CD14-positive monocyte (primary cell): ENCODE measurements around the gene PPP1R1A. TPM values are rescaled to one million over a fixed set of nuclear protein-coding genes. Genes with fewer than 3 reads are reported as not detected.

ENCODE experiments used
- DNase-seq, 3 donors: peaks; one replicate each; pipeline ENCODE4 v3.0.0-alpha.2; 2011 to 2022
- H2AFZ ChIP-seq: 2 replicates; pipeline ENCODE4 v1.6.0; 2012; ENCODE audit warnings: mild to moderate bottlenecking, low read depth, low read length, inconsistent platforms; ENCODE audit not compliant: insufficient read depth, poor library complexity, severe bottlenecking
- H3K27ac ChIP-seq, 2 donors: 1 replicate in 1 of 2; 2 replicates in 1 of 2; pipeline ENCODE4 v1.5.1; 2012 to 2013; ENCODE audit warnings: low read length in 2 of 2, control low read depth in 1 of 2, inconsistent platforms in 1 of 2, low read depth in 1 of 2, mild to moderate bottlenecking in 1 of 2
- H3K27me3 ChIP-seq, 2 donors: one replicate each; pipeline versions ENCODE4 v1.6.0 to v1.6.1; 2011 to 2013; ENCODE audit warnings: low read length in 2 of 2; ENCODE audit not compliant: control insufficient read depth in 2 of 2, insufficient read depth in 2 of 2
- H3K36me3 ChIP-seq, 2 donors: replicated peaks in 1 of 2; 1 replicate in 1 of 2; 2 replicates in 1 of 2; pipeline versions ENCODE4 v1.5.1 to v1.6.1; 2012 to 2013; ENCODE audit warnings: low read length in 2 of 2, control low read depth in 1 of 2, inconsistent platforms in 1 of 2, mild to moderate bottlenecking in 1 of 2; ENCODE audit not compliant: insufficient read depth in 2 of 2, control insufficient read depth in 1 of 2
- H3K4me1 ChIP-seq, 2 donors: 1 replicate in 1 of 2; 2 replicates in 1 of 2; pipeline versions ENCODE4 v1.5.1 to v1.6.1; 2012 to 2013; ENCODE audit warnings: low read length in 2 of 2, control low read depth in 1 of 2, inconsistent platforms in 1 of 2, mild to moderate bottlenecking in 1 of 2, moderate library complexity in 1 of 2; ENCODE audit not compliant: insufficient read depth in 2 of 2, control insufficient read depth in 1 of 2
- H3K4me2 ChIP-seq: replicated peaks from 2 replicates; pipeline ENCODE3; 2012; ENCODE audit warnings: low read length, moderate library complexity, mild to moderate bottlenecking; ENCODE audit not compliant: poor library complexity, severe bottlenecking; ENCODE audit errors: extremely low read depth
- H3K4me3 ChIP-seq, 3 experiments: fragments of 200-600 bp in 1 of 3; sonication (generic) in 1 of 3; replicated peaks in 1 of 3; 1 replicate in 2 of 3; 2 replicates in 1 of 3; pipeline ENCODE4 v1.5.1; 2011 to 2013; ENCODE audit warnings: low read length in 3 of 3, mild to moderate bottlenecking in 3 of 3, control low read depth in 2 of 3, low read depth in 2 of 3, inconsistent platforms in 1 of 3, moderate library complexity in 1 of 3
- H3K79me2 ChIP-seq: 2 replicates; pipeline ENCODE4 v1.6.0; 2012; ENCODE audit warnings: mild to moderate bottlenecking, control low read depth, inconsistent platforms, low read length, moderate library complexity; ENCODE audit not compliant: insufficient read depth
- H3K9ac ChIP-seq: 2 replicates; pipeline ENCODE4 v1.6.0; 2017; ENCODE audit warnings: low read length, mild to moderate bottlenecking; ENCODE audit not compliant: insufficient read depth, poor library complexity, severe bottlenecking
- H3K9me3 ChIP-seq, 2 donors: replicated peaks in 1 of 2; 1 replicate in 1 of 2; 2 replicates in 1 of 2; pipeline versions ENCODE4 v1.5.1 to v1.6.1; 2012 to 2013; ENCODE audit warnings: low read length in 2 of 2, control low read depth in 1 of 2; ENCODE audit not compliant: control insufficient read depth in 1 of 2, insufficient read depth in 1 of 2
- H4K20me1 ChIP-seq: 2 replicates; pipeline ENCODE4 v1.6.0; 2012; ENCODE audit warnings: mild to moderate bottlenecking, low read length, control low read depth, moderate library complexity; ENCODE audit not compliant: insufficient read depth
- H3K27ac Mint-ChIP-seq, 7 donors: one replicate each; pipeline ENCODE4 v1.8.0; 2020; ENCODE audit warnings: mild to moderate bottlenecking in 7 of 7, mixed read lengths in 7 of 7, moderate library complexity in 6 of 7, inconsistent platforms in 2 of 7
- H3K27me3 Mint-ChIP-seq, 3 donors: one replicate each; pipeline ENCODE4 v1.8.0; 2021 to 2022; ENCODE audit warnings: low read depth in 3 of 3, mild to moderate bottlenecking in 3 of 3, mixed read lengths in 3 of 3, moderate library complexity in 3 of 3, inconsistent platforms in 1 of 3
- H3K36me3 Mint-ChIP-seq, 2 donors: one replicate each; pipeline ENCODE4 v1.8.0; 2020; ENCODE audit warnings: mixed read lengths in 2 of 2, inconsistent platforms in 1 of 2, mild to moderate bottlenecking in 1 of 2
- H3K4me1 Mint-ChIP-seq: one replicate; pipeline ENCODE4 v1.8.0; 2020; ENCODE audit warnings: mild to moderate bottlenecking, mixed read lengths
- H3K4me3 Mint-ChIP-seq, 2 donors: one replicate each; pipeline ENCODE4 v1.8.0; 2020; ENCODE audit warnings: mild to moderate bottlenecking in 2 of 2, mixed read lengths in 2 of 2, moderate library complexity in 1 of 2
- H3K9me3 Mint-ChIP-seq, 7 donors: one replicate each; pipeline ENCODE4 v1.8.0; 2020 to 2022; ENCODE audit warnings: mixed read lengths in 7 of 7, mild to moderate bottlenecking in 6 of 7, moderate library complexity in 6 of 7, inconsistent platforms in 2 of 7
- WGBS: methylation state at CpG from one replicate; pipeline ENCODE4 v1.1.5; 2013; ENCODE audit warnings: missing lambda C conversion rate; ENCODE audit not compliant: insufficient coverage; 5-methylcytosine and 5-hydroxymethylcytosine counted together
- intact Hi-C, 2 donors: fragments of 100-400 bp; cut with micrococcal nuclease; formaldehyde crosslinking; loops; one replicate each; pipeline versions ENCODE4 v1.15.0 to v1.15.1; 2023
- polyA plus RNA-seq, 3 donors: library from polyadenylated mRNA; depleted of rRNA in 1 of 3; unstranded in 2 of 3; stranded (reverse) in 1 of 3; fragments of 300-500 nt in 2 of 3; fragments of >200 nt in 1 of 3; fragmentation: Illumina TruSeq in 2 of 3; gene quantifications; 1 replicate in 2 of 3; 2 replicates in 1 of 3; pipeline ENCODE4 v1.2.3, GENCODE V29; 2012 to 2021
- TF ChIP-seq, protein P1 (sequence below): fragments of 200-600 bp; IDR thresholded peaks from one replicate; pipeline ENCODE4 v1.8.0; 2022; ENCODE audit warnings: antibody characterized with exemption, mild to moderate bottlenecking

Gene PPP1R1A
- polyA plus RNA-seq, 3 donors: not detected

DNA sequence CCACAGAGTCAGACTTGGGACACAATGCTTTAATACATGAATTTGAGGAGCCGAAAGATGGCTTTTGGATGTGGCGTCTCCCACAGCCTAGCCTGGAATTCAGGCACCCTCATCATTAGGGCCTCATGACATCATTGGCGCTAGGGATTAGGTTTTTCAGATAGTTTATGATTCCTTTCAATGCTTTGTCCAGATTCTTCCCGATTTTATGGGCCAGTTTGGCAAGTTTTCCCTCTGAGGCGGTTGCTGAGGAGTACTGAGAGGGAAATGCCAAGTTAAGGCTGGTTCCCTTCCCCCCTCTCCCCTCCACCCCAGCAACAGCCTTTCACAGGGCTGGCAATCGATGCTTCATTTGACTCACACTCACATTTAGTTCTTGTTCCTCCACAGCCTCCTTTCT is 19.7 kb upstream of the PPP1R1A start:
- Mint-ChIP-seq H3K4me1 (peaks cover 2% of the 10 kb centered on the region), H3K9me3 (no peaks in the 10 kb centered on the region), H3K36me3 (no peaks in the 10 kb centered on the region), H3K27me3 (peaks cover 4 to 7% (median 5%) of the 10 kb centered on the region in 3 donors), H3K27ac (no peak overlapping the region), H3K4me3 (no peak overlapping the region)
- H3K9ac ChIP-seq: no peak overlapping the region
- H3K27me3 ChIP-seq: peaks cover 0 to 2% of the 10 kb centered on the region in 2 donors
- H3K4me1 ChIP-seq: no peaks in the 10 kb centered on the region
- intact Hi-C loops: no loop called here
- no peak for DNase-seq
- H3K4me2 ChIP-seq: no peak overlapping the region
- H3K36me3 ChIP-seq: no peaks in the 10 kb centered on the region
- 80% methylated on average over 4 of the region's 6 CpGs for WGBS
- H3K4me3 ChIP-seq: no peak overlapping the region
- no peaks in the 10 kb centered on the region for H4K20me1 ChIP-seq
- H3K9me3 ChIP-seq: no peaks in the 10 kb centered on the region
- H3K79me2 ChIP-seq: no peaks in the 10 kb centered on the region
- TF ChIP-seq, protein P1, sequence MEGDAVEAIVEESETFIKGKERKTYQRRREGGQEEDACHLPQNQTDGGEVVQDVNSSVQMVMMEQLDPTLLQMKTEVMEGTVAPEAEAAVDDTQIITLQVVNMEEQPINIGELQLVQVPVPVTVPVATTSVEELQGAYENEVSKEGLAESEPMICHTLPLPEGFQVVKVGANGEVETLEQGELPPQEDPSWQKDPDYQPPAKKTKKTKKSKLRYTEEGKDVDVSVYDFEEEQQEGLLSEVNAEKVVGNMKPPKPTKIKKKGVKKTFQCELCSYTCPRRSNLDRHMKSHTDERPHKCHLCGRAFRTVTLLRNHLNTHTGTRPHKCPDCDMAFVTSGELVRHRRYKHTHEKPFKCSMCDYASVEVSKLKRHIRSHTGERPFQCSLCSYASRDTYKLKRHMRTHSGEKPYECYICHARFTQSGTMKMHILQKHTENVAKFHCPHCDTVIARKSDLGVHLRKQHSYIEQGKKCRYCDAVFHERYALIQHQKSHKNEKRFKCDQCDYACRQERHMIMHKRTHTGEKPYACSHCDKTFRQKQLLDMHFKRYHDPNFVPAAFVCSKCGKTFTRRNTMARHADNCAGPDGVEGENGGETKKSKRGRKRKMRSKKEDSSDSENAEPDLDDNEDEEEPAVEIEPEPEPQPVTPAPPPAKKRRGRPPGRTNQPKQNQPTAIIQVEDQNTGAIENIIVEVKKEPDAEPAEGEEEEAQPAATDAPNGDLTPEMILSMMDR: no peak
- H3K27ac ChIP-seq: no peak overlapping the region
- H2AFZ ChIP-seq: no peak overlapping the region

DNA sequence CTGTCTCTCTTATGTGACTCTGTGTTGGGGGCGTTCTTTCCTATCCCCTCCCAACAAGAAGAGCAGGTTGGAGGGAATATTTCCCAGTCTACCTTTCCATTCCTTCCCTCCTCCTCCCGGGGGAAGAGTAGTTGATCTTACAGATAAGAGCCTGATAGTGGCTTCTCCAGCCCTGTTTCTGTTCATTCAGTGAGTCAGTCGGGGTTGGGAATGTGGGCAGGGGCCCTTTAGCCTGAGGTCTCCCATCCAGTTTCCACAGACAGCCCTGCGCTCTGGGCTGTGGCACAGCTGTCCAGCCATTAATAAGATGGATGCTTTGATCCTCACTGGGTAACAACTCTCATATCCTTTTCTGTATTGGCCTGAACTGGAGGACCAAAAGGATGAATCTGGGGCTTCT is 18.1 kb upstream of the PPP1R1A start:
- Mint-ChIP-seq H3K27ac (no peak overlapping the region), H3K4me1 (peaks cover 7% of the 10 kb centered on the region), H3K9me3 (no peaks in the 10 kb centered on the region), H3K27me3 (peaks cover 4 to 7% (median 5%) of the 10 kb centered on the region in 3 donors), H3K4me3 (no peak overlapping the region), H3K36me3 (no peaks in the 10 kb centered on the region)
- H3K9ac ChIP-seq: no peak overlapping the region
- H2AFZ ChIP-seq: no peak overlapping the region
- intact Hi-C loops: no loop called here
- no peaks in the 10 kb centered on the region for H3K4me1 ChIP-seq
- no peaks in the 10 kb centered on the region for H4K20me1 ChIP-seq
- TF ChIP-seq, protein P1: no peak
- H3K4me3 ChIP-seq: no peak overlapping the region
- H3K79me2 ChIP-seq: no peaks in the 10 kb centered on the region
- WGBS: 100% methylated on average over 1 of the region's 4 CpGs
- peaks cover 0 to 2% of the 10 kb centered on the region in 2 donors for H3K27me3 ChIP-seq
- H3K4me2 ChIP-seq: no peak overlapping the region
- no peak for DNase-seq
- H3K36me3 ChIP-seq: no peaks in the 10 kb centered on the region
- H3K27ac ChIP-seq: no peak overlapping the region
- H3K9me3 ChIP-seq: no peaks in the 10 kb centered on the region
